Measurements from ENCODE around the gene RTCA. TPM values are rescaled to one million over a fixed set of nuclear protein-coding genes. Genes with fewer than 3 reads are reported as not detected.

RTCA gene
- total and polyA plus RNA-seq, 7 experiments from 2014 or later: 16.4 to 47.7 (median 35.2) TPM

DNA sequence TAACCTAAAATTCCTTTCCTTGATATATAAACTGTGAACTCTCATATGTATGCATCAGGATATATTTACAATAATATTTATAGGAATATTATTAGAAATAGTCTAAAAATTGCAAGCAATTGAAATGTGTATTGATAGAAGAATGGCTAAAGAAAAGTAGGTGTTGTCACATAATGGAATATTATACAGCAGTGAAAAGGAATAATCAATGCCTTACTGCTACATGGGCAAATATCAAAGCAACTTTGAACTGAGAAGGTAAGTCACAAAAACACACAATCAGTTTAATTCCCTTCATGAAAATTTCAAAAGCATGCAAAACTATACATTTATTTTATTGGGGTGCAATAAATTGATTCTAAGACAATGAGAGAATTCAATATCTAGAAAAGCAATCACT lies 50.6 kb downstream of the RTCA start:
- Histone ChIP-seq H3K9me3 (ENCODE audit: control insufficient read depth in 2 of 3, low read length in 3 of 3) (peaks cover 0 to 25% (median 0%) of the 10 kb centered on the region in 3 experiments), H3K4me3 (ENCODE audit: low read length) (no peak overlapping the region), H3K36me3 (ENCODE audit: control insufficient read depth in 2 of 3, insufficient read depth in 3 of 3, low read length in 3 of 3) (no peaks in the 10 kb centered on the region), H3K27ac (ENCODE audit: low read depth, low read length) (no peak overlapping the region), H3K27me3 (ENCODE audit: control insufficient read depth in 2 of 2, insufficient read depth in 2 of 2, low read length in 2 of 2) (no peaks in the 10 kb centered on the region), H3K4me1 (ENCODE audit: control insufficient read depth in 2 of 2, insufficient read depth in 2 of 2, low read length in 2 of 2) (no peaks in the 10 kb centered on the region)
- Mint-ChIP-seq H3K27ac (no peak overlapping the region), H3K4me1 (no peaks in the 10 kb centered on the region), H3K4me3 (no peak overlapping the region), H3K36me3 (peaks cover 0 to 15% (median 11%) of the 10 kb centered on the region in 5 donors), H3K9me3 (peaks cover 5 to 50% (median 19%) of the 10 kb centered on the region in 11 donors), H3K27me3 (peaks cover 0 to 14% (median 0%) of the 10 kb centered on the region in 5 donors)
- DNase-seq (no peak), ATAC-seq (no peak)
- intact Hi-C loops (cut with micrococcal nuclease): no loop called here
- POLR2A ChIA-PET: no interaction called here
- CTCF ChIA-PET: no interaction called here

DNA sequence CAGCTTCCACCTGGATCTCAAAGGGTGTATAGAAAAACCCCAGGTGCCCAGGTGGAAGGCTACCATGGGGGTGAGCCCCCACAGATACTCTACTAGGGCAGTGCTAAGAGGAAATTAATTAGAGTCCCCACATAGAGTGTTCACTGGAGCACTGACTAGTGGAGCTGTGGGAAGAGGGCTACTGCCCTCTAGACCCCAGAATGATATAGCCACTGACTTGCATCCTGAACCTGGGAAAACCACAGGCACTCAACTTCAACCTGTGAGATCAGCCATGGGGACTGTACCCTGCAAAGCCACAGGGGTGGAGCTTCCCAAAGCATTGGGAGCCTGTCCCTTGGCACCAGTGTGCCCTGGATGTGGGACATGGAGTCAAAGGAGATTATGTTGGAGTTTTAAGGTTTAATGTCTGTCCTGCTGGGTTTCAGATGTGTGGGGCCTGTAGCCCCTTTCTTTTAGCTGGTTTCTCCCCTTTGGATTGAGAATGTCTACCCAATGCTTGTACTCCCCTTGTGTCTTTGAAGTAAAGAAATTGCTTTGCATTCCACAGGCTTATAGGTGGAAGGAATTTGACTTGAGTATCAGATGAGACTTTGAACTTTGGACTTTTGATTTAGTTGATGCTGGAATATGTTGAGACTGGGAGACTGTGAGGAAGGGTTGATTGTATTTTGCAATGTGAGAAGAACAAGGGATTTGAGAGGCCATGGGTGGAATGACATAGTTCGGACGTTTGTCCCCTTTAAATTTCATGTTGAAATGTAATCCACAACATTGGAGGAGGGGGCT lies 54.5 kb downstream of the RTCA start:
- Mint-ChIP-seq H3K4me3 (no peak overlapping the region), H3K27ac (no peak overlapping the region), H3K4me1 (peaks cover 0 to 12% (median 0%) of the 10 kb centered on the region in 7 donors), H3K9me3 (peaks cover 5 to 47% (median 19%) of the 10 kb centered on the region in 11 donors), H3K27me3 (no peaks in the 10 kb centered on the region), H3K36me3 (peaks cover 0 to 15% (median 13%) of the 10 kb centered on the region in 5 donors)
- Histone ChIP-seq H3K27ac (ENCODE audit: low read depth, low read length) (no peak overlapping the region), H3K27me3 (ENCODE audit: control insufficient read depth in 2 of 2, insufficient read depth in 2 of 2, low read length in 2 of 2) (no peaks in the 10 kb centered on the region), H3K4me3 (ENCODE audit: low read length) (no peak overlapping the region), H3K9me3 (ENCODE audit: control insufficient read depth in 2 of 3, low read length in 3 of 3) (peaks cover 0 to 23% (median 0%) of the 10 kb centered on the region in 3 experiments), H3K36me3 (ENCODE audit: control insufficient read depth in 2 of 3, insufficient read depth in 3 of 3, low read length in 3 of 3) (no peaks in the 10 kb centered on the region), H3K4me1 (ENCODE audit: control insufficient read depth in 2 of 2, insufficient read depth in 2 of 2, low read length in 2 of 2) (no peaks in the 10 kb centered on the region)
- CTCF ChIA-PET: no interaction called here
- ATAC-seq (no peak), DNase-seq (no peak)
- POLR2A ChIA-PET: no interaction called here
- intact Hi-C loops (cut with micrococcal nuclease): no loop called here

DNA sequence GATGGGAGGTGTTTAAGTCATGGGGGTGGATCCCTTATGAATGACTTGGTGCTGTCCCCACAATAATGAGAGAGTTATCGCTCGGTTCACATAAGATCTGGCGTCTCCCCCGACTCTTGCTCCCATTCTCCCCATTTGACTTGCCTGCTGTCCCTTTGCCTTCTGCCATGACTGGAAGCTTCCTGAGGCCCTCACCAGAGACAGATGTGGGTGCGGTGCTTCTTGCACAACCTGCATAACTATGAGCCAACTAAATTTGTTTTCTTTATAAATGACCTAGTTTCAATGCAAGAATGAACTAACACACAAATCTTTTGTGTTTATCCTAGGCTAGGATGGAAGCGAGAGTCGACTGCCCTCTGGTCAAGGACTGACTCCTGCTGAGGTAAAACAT lies 55.1 kb downstream of the RTCA start:
- H3K4me3 ChIP-seq (ENCODE audit: low read length): no peak overlapping the region
- Mint-ChIP-seq H3K36me3 (peaks cover 0 to 13% (median 11%) of the 10 kb centered on the region in 5 donors), H3K4me1 (peaks cover 0 to 12% (median 0%) of the 10 kb centered on the region in 7 donors), H3K9me3 (peaks cover 5 to 41% (median 19%) of the 10 kb centered on the region in 11 donors), H3K27ac (no peak overlapping the region), H3K4me3 (no peak overlapping the region), H3K27me3 (no peaks in the 10 kb centered on the region)
- H3K27ac ChIP-seq (ENCODE audit: low read depth, low read length): no peak overlapping the region
- intact Hi-C loops (cut with micrococcal nuclease): no loop called here
- ChIA-PET CTCF (no interaction called here), POLR2A (no interaction called here)
- H3K9me3 ChIP-seq (ENCODE audit: control insufficient read depth in 2 of 3, low read length in 3 of 3): peaks cover 0 to 17% (median 0%) of the 10 kb centered on the region in 3 experiments
- ATAC-seq: no peak
- H3K36me3 ChIP-seq (ENCODE audit: control insufficient read depth in 2 of 3, insufficient read depth in 3 of 3, low read length in 3 of 3): no peaks in the 10 kb centered on the region
- H3K27me3 ChIP-seq (ENCODE audit: control insufficient read depth in 2 of 2, insufficient read depth in 2 of 2, low read length in 2 of 2): no peaks in the 10 kb centered on the region
- no peaks in the 10 kb centered on the region for H3K4me1 ChIP-seq (ENCODE audit: control insufficient read depth in 2 of 2, insufficient read depth in 2 of 2, low read length in 2 of 2)
- DNase-seq: no peak

DNA sequence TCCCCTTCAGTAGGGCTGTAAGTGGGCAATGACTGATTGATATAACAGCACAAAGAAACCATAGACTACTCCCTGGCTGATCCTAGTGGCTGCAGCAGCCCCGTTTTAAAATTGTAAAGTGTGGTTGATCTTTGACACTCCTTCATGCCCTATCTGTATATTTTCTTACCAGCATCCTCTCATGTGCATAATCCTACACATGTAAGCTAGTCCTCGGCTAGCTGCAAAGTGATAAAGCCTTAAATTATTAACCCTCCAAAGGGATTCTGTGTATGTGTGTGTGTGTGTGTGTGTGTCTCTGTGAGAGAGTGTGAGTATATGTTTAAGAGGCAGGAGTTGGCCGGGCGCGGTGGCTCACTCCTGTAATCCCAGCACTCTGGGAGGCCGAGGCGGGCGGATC lies 55.5 kb downstream of the RTCA start:
- intact Hi-C loops (cut with micrococcal nuclease): no loop called here
- Histone ChIP-seq H3K27ac (ENCODE audit: low read depth, low read length) (no peak overlapping the region), H3K4me1 (ENCODE audit: control insufficient read depth in 2 of 2, insufficient read depth in 2 of 2, low read length in 2 of 2) (no peaks in the 10 kb centered on the region), H3K4me3 (ENCODE audit: low read length) (no peak overlapping the region), H3K27me3 (ENCODE audit: control insufficient read depth in 2 of 2, insufficient read depth in 2 of 2, low read length in 2 of 2) (no peaks in the 10 kb centered on the region), H3K9me3 (ENCODE audit: control insufficient read depth in 2 of 3, low read length in 3 of 3) (peaks cover 0 to 15% (median 0%) of the 10 kb centered on the region in 3 experiments), H3K36me3 (ENCODE audit: control insufficient read depth in 2 of 3, insufficient read depth in 3 of 3, low read length in 3 of 3) (no peaks in the 10 kb centered on the region)
- peaks cover 0 to 13% (median 11%) of the 10 kb centered on the region in 5 donors for H3K36me3 Mint-ChIP-seq
- no peaks in the 10 kb centered on the region for H3K27me3 Mint-ChIP-seq
- peaks cover 5 to 37% (median 16%) of the 10 kb centered on the region in 11 donors for H3K9me3 Mint-ChIP-seq
- H3K27ac Mint-ChIP-seq: no peak overlapping the region
- POLR2A ChIA-PET: no interaction called here
- H3K4me1 Mint-ChIP-seq: peaks cover 0 to 12% (median 0%) of the 10 kb centered on the region in 7 donors
- CTCF ChIA-PET: no interaction called here
- DNase-seq: no peak
- H3K4me3 Mint-ChIP-seq: no peak overlapping the region
- no peak for ATAC-seq

DNA sequence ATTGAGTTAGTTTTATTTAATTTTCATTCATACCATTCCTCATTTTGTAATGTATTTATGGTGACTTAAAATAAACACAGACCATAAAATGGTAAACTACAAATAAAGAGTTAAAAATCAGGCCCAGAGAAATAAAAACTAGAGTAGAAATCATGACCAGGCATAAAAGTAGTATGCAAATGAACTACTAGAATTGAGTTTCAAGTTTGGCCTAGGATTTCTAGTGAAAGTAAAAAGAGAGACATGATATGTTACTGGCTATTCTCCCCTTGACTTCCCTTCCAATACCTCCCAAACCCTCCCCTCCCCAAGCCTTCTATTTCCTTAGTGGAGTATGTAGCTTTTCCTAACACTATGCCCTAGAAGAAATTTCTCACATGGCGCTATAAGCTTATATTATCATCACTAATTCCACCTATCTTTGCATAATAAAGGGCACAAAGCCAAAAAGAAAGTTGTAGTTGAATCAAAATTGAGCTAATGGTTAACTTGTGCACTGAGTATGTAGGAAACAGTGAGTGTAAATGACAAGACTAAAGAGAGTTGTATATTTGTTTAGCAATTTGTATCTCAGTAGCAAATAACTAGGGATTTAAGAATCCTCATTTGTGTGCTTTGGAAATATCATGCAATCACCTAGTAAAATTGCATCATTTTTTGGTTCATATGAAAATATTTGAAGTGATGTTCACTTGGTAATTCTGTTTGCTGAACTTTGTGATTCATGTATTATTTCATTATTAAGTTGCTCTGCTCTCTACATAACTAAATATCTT lies 56.6 kb downstream of the RTCA start:
- CTCF ChIA-PET: no interaction called here

DNA sequence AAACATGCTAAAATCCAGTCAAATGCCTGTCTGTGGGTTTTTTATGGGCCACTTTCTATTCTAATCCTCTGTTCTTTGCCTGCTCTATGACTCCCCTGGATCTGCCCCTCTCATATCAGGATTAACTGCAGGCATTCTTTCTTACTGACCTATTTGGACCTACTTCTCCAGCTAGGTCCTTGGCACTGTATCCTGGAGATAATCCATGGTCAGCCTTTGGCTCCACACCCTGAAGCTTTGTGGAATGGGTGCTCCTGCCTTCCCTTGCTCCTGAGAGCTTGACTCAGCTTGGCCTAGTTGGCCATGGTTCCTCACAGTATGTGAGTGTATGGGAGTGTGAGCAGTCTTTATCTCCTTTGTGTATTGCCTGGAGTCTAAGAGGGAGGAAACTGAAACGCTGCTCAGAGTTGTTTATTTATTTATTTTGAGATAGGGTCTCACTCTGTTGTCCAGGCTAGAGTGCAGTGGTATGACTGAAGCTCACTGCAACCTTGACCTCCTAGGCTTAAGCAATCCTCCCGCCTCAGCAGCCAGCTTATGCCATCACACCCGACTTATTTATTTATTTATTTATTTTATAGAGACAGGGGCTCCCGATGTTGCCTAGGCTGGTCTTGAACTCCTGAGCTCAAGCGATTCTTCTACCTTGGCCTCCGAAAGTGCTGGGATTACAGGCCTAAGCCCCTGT lies 57.5 kb downstream of the RTCA start:
- Mint-ChIP-seq H3K4me3 (no peak overlapping the region), H3K4me1 (peaks cover 0 to 12% (median 0%) of the 10 kb centered on the region in 7 donors), H3K27ac (no peak overlapping the region), H3K9me3 (peaks cover 5 to 23% (median 10%) of the 10 kb centered on the region in 11 donors), H3K27me3 (no peaks in the 10 kb centered on the region), H3K36me3 (peaks cover 0 to 13% (median 11%) of the 10 kb centered on the region in 5 donors)
- Histone ChIP-seq H3K4me1 (ENCODE audit: control insufficient read depth in 2 of 2, insufficient read depth in 2 of 2, low read length in 2 of 2) (no peaks in the 10 kb centered on the region), H3K9me3 (ENCODE audit: control insufficient read depth in 2 of 3, low read length in 3 of 3) (peaks cover 0 to 15% (median 0%) of the 10 kb centered on the region in 3 experiments), H3K4me3 (ENCODE audit: low read length) (no peak overlapping the region), H3K27ac (ENCODE audit: low read depth, low read length) (no peak overlapping the region), H3K27me3 (ENCODE audit: control insufficient read depth in 2 of 2, insufficient read depth in 2 of 2, low read length in 2 of 2) (no peaks in the 10 kb centered on the region), H3K36me3 (ENCODE audit: control insufficient read depth in 2 of 3, insufficient read depth in 3 of 3, low read length in 3 of 3) (no peaks in the 10 kb centered on the region)
- ChIA-PET CTCF (interaction anchor here (0.7 kb wide), 1 partner anchor 593 kb away, joined by 3 read pairs; no protein-coding TSS in a partner anchor), POLR2A (interaction anchor here (0.6 kb wide), 2 partner anchors 22 to 225 kb away, joined by 3 to 4 read pairs; no protein-coding TSS in a partner anchor)
- ATAC-seq (no peak), DNase-seq (no peak)
- intact Hi-C loops (cut with micrococcal nuclease): no loop called here

More for the DNA sequence above, 56.6 kb downstream of the RTCA start:
- POLR2A ChIA-PET: interaction anchor here (0.6 kb wide), 1 partner anchor 224 kb away, joined by 3 read pairs; no protein-coding TSS in a partner anchor
- no peaks in the 10 kb centered on the region for H3K4me1 ChIP-seq (ENCODE audit: control insufficient read depth in 2 of 2, insufficient read depth in 2 of 2, low read length in 2 of 2)
- peaks cover 0 to 15% (median 0%) of the 10 kb centered on the region in 3 experiments for H3K9me3 ChIP-seq (ENCODE audit: control insufficient read depth in 2 of 3, low read length in 3 of 3)
- DNase-seq: no peak
- no peaks in the 10 kb centered on the region for H3K27me3 ChIP-seq (ENCODE audit: control insufficient read depth in 2 of 2, insufficient read depth in 2 of 2, low read length in 2 of 2)
- ATAC-seq: no peak
- H3K36me3 Mint-ChIP-seq: peaks cover 0 to 13% (median 11%) of the 10 kb centered on the region in 5 donors
- no peak overlapping the region for H3K4me3 ChIP-seq (ENCODE audit: low read length)
- H3K4me3 Mint-ChIP-seq: no peak overlapping the region
- no peaks in the 10 kb centered on the region for H3K36me3 ChIP-seq (ENCODE audit: control insufficient read depth in 2 of 3, insufficient read depth in 3 of 3, low read length in 3 of 3)
- intact Hi-C loops (cut with micrococcal nuclease): no loop called here
- peaks cover 0 to 12% (median 0%) of the 10 kb centered on the region in 7 donors for H3K4me1 Mint-ChIP-seq
- H3K9me3 Mint-ChIP-seq: peaks cover 5 to 25% (median 12%) of the 10 kb centered on the region in 11 donors
- H3K27me3 Mint-ChIP-seq: no peaks in the 10 kb centered on the region
- H3K27ac ChIP-seq (ENCODE audit: low read depth, low read length): no peak overlapping the region
- H3K27ac Mint-ChIP-seq: no peak overlapping the region
